ENCODE results near the gene STC2.
A peak's percentile ranks its signal among the peaks of the same experiment; 100 is the strongest.

- TF ChIP-seq ZNF274 (IDR thresholded peaks at IDR 0.05; ENCODE audit: borderline replicate concordance, extremely low read depth, low read length) (no peak), EZH2 (IDR thresholded peaks at IDR 0.05; ENCODE audit: low read depth, low read length, severe bottlenecking) (no peak), ATF3 (IDR thresholded peaks at IDR 0.05; ENCODE audit: insufficient read depth, low read depth, low read length) (no peak), CBX5 (IDR thresholded peaks at IDR 0.05; ENCODE audit: low read depth, low read length) (no peak), PHF8 (conservative IDR thresholded peaks at IDR 0.05; ENCODE audit: low read depth, low read length) (0 out of 2 replicates have a peak, but pooled peaks have one; percentile 34), USF2 (IDR thresholded peaks at IDR 0.05; ENCODE audit: low read length) (no peak)
These were observed 753 bp upstream of the STC2 start for GRCh38 chr5:173328844-173329490.
